Measurements from ENCODE around the gene PHAX.
"Not testable (repeated sequence)": the region's sequence is repeated elsewhere in the genome, so short reads cannot be mapped to it uniquely, and the experiment has no call there.

PHAX gene

DNA sequence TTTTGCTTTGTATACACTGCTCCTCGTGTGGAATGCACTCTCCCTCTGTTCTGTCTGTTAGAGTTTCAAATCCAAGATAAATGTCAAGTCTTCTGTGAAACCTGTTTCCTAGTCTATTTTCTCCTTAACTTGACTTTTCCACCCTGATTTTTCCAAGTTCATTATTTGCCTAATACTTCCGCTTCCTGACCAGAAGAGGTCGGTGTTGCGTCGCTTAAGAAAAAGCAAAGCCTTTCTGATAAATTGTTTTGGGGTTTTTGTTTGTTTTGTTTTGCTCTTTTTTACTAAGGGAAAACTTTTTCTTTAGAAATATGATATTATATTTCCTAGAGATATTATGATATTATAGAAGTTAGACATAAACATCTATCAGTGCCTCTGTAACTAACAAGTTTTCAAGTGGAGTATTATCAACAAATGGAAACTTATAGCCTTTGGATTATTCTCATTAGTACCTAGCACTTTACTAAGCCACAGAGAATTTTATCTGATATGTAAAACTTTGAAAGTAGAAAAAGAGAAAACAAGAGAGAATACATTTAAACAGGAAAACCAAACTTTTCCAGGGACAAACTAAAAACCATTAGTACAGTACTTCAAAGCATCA, 55.8 kb downstream of the PHAX start:
- TF ChIP-seq, protein P1, sequence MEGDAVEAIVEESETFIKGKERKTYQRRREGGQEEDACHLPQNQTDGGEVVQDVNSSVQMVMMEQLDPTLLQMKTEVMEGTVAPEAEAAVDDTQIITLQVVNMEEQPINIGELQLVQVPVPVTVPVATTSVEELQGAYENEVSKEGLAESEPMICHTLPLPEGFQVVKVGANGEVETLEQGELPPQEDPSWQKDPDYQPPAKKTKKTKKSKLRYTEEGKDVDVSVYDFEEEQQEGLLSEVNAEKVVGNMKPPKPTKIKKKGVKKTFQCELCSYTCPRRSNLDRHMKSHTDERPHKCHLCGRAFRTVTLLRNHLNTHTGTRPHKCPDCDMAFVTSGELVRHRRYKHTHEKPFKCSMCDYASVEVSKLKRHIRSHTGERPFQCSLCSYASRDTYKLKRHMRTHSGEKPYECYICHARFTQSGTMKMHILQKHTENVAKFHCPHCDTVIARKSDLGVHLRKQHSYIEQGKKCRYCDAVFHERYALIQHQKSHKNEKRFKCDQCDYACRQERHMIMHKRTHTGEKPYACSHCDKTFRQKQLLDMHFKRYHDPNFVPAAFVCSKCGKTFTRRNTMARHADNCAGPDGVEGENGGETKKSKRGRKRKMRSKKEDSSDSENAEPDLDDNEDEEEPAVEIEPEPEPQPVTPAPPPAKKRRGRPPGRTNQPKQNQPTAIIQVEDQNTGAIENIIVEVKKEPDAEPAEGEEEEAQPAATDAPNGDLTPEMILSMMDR (IDR thresholded peaks at IDR 0.05; ENCODE audit: insufficient read depth, low read depth, low read length, missing control alignments) = peak; percentile 88
- no peak overlapping the region for H3K4me3 ChIP-seq (ENCODE audit: low read length)
- DNase-seq (ENCODE audit: low read depth) = peak; percentile 55

DNA sequence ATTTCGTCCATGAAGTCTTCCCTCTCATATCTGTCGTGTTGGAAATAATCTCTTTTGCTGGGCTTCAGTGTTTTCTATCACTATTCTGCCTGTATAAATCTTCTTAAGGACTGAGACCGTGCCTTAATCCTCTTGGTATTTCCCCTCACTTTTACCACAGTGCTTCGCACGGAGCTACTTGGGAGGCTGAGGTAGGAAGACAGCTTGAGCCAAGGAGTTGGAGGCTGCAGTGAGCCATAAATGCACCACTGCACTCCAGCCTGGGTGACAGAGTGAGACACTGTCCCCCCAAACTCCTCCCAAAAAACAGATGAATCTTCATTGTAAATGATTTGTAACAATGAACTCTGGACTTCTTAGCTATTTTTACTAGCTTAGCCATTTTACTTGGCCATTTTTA, 57.8 kb downstream of the PHAX start:
- TF ChIP-seq, protein P1 (IDR thresholded peaks at IDR 0.05; ENCODE audit: insufficient read depth, low read depth, low read length, missing control alignments) = no peak
- H3K4me3 ChIP-seq (ENCODE audit: low read length) = no peak overlapping the region
- DNase-seq (ENCODE audit: low read depth) = no peak

DNA sequence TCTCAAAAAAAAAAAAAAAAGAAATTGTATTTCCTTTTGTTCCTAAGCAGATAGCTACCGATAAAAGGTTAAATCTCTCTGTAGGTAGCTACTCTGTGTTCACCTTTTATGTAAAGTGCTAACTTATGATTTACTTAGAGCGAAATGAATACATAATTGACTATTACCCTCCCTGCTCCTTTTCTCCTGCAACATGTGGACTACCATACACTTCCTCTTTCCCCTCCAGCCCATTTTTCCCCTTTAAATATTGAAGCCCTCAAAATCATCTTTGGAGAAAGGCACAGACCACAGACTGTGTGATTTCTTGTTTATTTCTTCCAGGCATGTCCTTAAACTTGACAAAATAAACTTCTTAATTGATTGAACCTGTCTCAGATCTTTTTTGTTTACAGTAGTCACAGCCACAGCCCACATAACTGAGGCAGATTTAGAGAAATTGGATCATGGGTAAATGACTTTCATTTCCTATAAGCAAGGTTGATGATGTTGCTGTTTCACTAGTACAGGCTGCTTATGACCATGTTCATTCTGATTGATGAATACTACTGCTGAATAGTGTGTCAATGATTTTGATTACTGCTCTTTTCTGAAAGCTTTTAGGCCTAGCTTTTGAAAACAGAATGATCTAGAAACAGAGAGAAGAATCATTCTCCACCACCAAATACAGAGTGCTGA, 59.2 kb downstream of the PHAX start:
- TF ChIP-seq, protein P1 (IDR thresholded peaks at IDR 0.05; ENCODE audit: insufficient read depth, low read depth, low read length, missing control alignments) = no peak
- no peak for DNase-seq (ENCODE audit: low read depth)
- H3K4me3 ChIP-seq (ENCODE audit: low read length) = no peak overlapping the region

DNA sequence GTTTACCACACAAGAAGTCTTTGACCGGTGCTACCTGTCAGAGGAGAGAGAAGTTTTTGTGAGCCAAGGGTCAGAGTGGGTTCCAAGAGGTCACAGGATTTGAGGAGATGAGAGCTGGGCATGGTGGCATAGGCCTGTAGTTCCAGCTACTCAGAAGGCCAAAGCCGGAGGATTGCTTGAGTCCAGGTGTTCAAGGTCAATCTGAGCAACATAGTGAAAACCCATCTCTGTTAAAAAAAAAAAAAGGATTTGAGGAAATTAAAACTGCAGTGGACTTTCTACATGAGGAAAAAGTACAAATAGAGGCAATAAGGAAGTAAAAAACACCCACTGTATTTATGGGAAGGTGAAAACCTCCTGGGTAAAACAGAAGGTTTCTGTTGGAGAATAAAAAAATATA, 63.8 kb downstream of the PHAX start:
- no peak for DNase-seq (ENCODE audit: low read depth)
- TF ChIP-seq, protein P1 (IDR thresholded peaks at IDR 0.05; ENCODE audit: insufficient read depth, low read depth, low read length, missing control alignments) = no peak
- H3K4me3 ChIP-seq (ENCODE audit: low read length) = no peak overlapping the region

DNA sequence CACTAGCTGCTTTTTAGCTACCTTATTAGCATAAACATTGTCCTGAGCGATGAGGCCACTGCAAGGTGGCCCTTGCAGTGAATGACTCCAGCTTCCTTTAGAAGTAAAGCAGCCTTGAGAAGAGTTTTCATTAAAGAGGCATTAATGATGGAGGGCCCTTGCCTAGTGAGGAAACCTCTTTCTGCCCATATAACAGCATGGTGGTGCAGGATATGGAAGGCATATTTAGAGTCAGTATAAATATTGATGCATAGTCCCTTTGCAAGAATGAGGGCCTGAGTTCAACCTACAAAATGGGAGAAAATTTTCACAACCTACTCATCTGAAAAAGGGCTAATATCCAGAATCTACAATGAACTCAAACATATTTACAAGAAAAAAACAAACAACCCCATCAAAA, 69.4 kb downstream of the PHAX start:
- not testable (repeated sequence) for H3K4me3 ChIP-seq (ENCODE audit: low read length); DNase-seq (ENCODE audit: low read depth)

DNA sequence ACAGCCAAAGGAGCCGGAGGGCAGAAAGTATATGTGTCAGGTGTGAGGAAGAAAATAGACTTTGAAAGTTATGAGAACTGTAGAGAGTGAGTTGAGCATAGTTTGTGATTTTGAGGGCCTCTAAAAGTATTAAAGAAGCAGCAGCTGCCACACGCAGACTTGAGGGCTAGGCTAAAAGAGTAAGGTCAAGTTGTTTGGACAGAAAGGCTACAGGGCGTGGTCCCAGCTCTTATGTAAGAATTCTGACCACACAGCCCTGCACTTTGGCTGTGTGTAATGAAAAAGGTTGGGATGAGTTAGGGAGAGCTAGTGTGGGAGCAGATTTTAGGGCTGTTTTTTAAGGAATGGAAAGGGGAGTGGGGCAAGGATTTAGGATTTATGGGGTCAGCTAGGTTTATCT, 70.9 kb downstream of the PHAX start:
- not testable (repeated sequence) for DNase-seq (ENCODE audit: low read depth); H3K4me3 ChIP-seq (ENCODE audit: low read length)

DNA sequence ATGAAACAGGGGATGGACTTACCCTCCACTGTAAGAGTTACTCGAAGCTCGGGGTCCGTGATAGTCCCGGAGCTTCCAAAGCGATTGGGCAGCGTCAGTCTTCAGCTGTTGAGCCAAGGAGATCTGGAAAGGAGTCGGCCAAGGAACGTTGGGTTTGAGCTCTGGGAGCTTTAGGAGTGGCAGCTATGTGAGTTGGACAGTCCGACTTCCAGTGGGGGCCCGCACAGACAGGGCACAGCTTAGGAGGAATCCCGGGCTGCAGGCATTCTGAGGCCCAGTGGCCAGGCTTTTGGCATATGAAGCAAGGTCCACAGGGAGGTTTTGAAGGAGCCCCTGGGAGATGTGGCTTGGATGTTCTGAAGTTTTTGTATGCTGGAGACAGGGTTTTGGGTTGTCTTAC, 72.7 kb downstream of the PHAX start:
- TF ChIP-seq, protein P1 (IDR thresholded peaks at IDR 0.05; ENCODE audit: insufficient read depth, low read depth, low read length, missing control alignments) = no peak
- no peak for DNase-seq (ENCODE audit: low read depth)
- no peak overlapping the region for H3K4me3 ChIP-seq (ENCODE audit: low read length)

DNA sequence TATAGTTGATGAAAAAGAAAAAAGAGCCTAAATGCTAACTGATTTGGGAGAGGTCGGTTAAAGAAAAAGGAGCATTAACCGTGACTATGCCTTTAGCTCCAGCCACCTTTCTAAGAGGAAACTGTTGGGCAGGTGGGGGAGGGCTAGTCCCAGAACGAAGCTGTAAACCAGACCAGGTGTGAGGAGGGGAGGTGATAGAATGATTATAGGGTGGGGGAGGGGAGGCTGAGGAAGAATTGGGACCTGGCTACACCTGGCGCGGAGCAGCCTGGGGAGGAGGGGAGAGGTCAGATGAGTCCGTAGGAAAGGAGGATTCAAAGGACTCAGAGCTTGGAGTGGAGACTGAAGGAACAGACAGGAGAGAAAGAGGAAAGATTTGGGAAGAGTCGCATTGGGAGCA, 73.4 kb downstream of the PHAX start:
- TF ChIP-seq, protein P1 (IDR thresholded peaks at IDR 0.05; ENCODE audit: insufficient read depth, low read depth, low read length, missing control alignments) = no peak
- H3K4me3 ChIP-seq (ENCODE audit: low read length) = no peak overlapping the region
- DNase-seq (ENCODE audit: low read depth) = no peak
